Head of caudate nucleus (tissue), 42 donors: Measurements from ENCODE around the gene PLCL1.

ENCODE experiments used
- DNase-seq, 42 donors: peaks; one replicate each; pipeline versions ENCODE4 v3.0.0 to v3.0.0-alpha.2; 2020 to 2021; ENCODE audit warnings: mixed read lengths in 7 of 42
- intact Hi-C: fragments of 100-400 bp; cut with DNase I; formaldehyde crosslinking; loops from one replicate; pipeline ENCODE4 v1.15.0; 2022

PLCL1 gene

GRCh38 chr2:197804049-197804757, at the start of gene PLCL1:
Gene PLCL1, plus strand, starts transcription at chr2:197804593.
- DNase-seq: peak; percentile 93 to 99 (median 97)
- intact Hi-C loops: loop anchor here (5.0 to 10.0 kb wide), 3 partner anchors 251 to 493 kb away; no protein-coding TSS in a partner anchor

DNA sequence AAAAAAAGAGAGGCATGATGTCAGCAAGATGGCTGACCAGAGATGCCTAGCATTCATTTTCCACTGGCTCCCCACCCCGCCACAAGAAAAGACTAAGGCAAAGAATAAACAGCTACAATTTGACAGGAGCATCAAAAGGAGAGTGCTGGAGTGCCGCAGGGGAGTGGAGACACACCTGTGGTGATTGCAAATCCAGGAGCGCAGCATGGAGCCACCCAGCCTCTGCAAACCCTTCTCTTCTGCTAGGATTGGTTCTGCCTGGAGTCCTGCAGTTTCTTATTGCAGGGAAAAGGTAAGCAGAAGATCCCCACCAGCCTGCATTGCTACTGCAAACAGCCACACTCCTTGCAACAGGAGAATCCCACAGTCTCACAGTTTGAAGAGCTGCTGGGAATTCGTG, 45.4 kb upstream of the PLCL1 start:
- no peak for DNase-seq
- intact Hi-C loops: no loop called here

DNA sequence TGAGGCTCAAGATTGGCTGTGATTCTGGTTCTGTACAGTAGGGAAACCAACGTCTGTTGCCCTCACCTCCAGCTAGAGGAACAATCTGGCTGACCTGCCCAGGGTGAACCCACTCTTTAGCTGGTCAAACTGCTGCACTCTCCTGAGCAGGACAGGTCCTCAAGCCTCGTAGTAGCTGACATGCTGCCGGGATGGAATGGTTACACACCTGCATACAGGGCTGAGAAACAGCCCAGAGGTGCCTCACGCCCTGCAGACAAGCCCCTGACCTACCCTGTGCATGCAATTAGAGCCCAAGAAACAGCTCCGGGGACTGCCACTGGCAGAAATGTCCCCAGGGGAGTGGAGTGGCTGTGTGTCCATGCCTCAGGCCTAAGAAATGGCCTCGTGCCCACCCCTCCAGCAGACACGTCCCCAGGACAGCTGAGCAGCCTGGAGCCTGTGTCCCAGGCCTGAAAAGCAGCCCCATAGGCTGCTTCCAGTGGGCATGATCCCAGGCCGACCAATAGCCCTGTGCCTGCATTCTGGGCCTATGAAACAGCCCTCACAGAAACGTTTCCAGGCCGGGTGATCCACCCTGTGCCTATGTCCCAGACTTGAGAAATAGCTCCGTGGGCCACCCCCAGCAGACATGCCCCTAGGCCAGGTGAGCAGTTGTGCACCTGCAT, 44.6 kb upstream of the PLCL1 start:
- DNase-seq: no peak
- intact Hi-C loops: no loop called here

- intact Hi-C loops: no loop called here
- no peak for DNase-seq
Measured at GRCh38 chr2:197760293-197760657, 44.1 kb upstream of the PLCL1 start.

DNA sequence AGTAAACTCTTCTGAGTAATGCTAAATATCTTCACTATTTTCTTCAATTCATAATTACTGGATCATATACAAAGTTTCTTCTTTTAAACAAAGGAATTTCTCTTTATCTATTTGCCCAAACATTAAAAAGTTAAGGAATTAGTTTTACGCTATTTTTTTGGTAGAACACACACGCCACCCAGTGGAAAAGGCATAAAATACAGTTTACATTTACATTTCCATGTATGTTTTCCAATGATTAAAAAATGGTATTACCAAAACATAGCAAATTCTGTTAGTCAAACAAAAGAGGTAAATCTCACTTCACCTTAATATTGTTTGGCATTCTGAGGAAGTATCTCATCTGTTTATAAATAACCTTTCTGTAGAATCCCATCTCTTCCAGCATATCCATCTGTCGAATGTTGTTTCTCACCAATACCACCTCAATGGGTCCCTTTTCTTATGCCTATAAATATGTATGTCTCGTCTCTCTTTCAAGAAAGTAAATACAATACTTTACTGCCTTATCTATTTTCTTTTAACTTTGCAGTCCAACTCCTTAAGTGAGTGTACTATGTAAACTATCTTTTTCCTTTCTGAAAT, 26.5 kb upstream of the PLCL1 start:
- peak in 6 of 42 donors; percentile 15 to 58 (median 29) for DNase-seq
- intact Hi-C loops: loop anchor here (5.0 kb wide), 1 partner anchor 71 kb away; the partner anchor contains the start of gene MARS2

GRCh38 chr2:197779261-197779660, 25.1 kb upstream of the PLCL1 start:
- intact Hi-C loops: loop anchor here (5.0 kb wide), 1 partner anchor 72 kb away; the partner anchor contains the start of gene MARS2
- no peak for DNase-seq

GRCh38 chr2:197782126-197782525, 22.3 kb upstream of the PLCL1 start:
- DNase-seq: no peak
- intact Hi-C loops: no loop called here

DNA sequence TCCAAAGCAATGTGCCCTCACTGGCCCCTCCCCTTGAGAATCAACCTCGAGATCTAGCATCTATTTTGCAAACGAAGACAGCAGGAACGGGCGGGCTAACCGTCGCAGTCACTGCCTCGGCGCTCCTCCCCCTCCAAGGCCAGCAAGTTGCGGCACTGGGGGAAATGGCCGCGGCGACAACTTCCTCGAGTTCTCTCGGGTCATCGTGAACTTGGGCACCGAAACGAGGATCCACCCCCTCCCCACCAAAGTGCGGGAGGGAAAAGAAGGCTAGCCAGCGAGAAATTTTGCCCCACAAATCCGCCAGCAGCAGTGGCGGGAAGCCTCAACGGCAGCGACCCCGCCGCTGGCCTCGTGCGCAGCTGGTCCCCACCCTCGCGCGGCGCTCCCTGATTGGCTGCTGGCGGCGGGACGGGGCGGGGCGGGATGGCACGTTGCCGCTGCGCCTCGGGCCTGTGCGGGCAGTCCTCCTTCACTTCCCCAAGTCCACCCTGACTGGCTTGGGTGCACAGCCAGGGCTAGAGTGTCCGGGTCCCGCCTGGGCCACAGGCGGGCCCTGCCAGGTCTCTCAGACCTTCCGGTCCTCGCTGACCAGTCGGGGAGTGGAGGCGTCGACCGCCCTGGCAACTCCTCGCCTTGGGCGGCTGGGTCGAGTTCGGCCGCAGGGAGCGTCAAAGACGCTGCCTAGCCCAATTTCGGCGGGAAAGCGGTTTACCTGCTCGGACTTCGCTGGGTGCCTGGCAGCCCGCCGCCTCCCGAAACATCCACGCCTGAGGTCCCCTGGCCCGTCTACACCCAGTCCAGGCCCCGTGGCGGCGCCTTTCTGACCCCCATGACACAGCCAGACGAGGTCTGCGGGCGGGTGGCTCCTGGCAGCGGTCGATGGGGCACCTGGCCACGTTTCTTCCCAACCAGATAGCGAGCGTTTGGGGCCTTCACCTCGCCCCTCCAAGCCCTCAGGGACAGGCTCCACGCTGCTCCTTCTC, 19.1 kb upstream of the PLCL1 start, which contains the start of gene BOLL:
TSS of gene BOLL (minus strand) at position 364 of the 986 bp plus-strand sequence. CDS start 3,469 bp downstream, outside the sequence.
- intact Hi-C loops: no loop called here
- no peak for DNase-seq

- intact Hi-C loops: no loop called here
Measured at GRCh38 chr2:197786010-197786877, 18.1 kb upstream of the PLCL1 start.

DNA sequence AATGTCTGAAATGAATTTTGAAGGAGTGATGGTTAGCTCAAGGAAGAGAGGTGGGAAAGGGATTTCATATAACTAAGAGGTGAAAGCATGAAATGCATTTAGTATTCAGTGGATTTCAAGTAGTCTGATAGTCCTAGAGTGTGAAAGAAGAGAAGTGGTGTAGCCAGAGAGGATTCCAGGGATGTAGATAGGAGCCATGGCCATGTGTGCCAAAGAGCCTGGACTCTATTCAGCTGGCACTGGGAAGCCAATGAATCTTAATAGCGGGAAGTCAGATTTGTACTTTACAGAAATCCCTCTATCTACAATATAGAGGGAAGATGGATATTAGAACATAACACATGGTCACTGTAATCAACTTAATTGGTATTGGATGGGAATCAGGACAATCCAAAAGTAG, 10.9 kb upstream of the PLCL1 start:
- no peak for DNase-seq
- intact Hi-C loops: no loop called here

More at GRCh38 chr2:197786010-197786877, 18.1 kb upstream of the PLCL1 start:
- peak in 6 of 42 donors; percentile 3 to 38 (median 26) for DNase-seq

DNA sequence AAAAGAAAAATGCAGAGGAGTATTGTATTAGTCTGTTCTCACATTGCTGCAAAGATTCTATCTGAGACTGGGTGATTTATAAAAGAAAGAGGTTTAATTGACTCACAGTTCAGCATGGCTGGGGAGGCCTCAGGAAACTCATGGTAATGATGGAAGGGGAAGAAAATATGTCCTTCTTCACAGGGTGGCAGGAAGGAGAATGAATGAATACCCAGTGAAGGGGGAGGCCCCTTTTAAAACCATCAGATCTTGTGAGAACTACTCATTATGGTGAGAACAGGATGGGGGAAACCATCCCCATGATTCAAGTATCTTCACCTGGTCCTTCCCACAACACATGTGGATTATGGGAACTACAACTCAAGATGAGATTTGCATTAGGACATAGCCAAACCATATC, 9.1 kb upstream of the PLCL1 start:
- no peak for DNase-seq
- intact Hi-C loops: no loop called here

- intact Hi-C loops: no loop called here
Measured at GRCh38 chr2:197798187-197798586, 6.2 kb upstream of the PLCL1 start.

DNA sequence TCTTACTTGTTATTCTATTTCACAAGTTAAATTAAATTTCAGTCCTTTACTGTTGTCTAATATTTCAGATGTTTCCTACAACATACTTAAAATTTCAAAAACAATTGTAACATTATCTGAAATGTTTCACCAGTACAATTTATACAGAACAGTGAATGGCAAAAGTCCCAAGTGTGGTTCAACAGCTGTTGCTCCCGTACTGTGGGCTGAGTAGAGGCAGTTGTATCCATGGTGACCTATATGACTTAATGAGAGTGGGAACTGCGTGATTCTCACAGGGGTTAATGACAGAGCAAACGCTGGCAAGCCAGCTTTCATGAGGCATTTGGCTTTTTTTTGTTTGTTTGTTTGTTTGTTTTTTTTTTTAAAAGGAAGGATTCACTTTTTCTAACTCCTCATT, 5.3 kb upstream of the PLCL1 start:
- no peak for DNase-seq
- intact Hi-C loops: no loop called here

More at GRCh38 chr2:197798187-197798586, 6.2 kb upstream of the PLCL1 start:
- DNase-seq: no peak

DNA sequence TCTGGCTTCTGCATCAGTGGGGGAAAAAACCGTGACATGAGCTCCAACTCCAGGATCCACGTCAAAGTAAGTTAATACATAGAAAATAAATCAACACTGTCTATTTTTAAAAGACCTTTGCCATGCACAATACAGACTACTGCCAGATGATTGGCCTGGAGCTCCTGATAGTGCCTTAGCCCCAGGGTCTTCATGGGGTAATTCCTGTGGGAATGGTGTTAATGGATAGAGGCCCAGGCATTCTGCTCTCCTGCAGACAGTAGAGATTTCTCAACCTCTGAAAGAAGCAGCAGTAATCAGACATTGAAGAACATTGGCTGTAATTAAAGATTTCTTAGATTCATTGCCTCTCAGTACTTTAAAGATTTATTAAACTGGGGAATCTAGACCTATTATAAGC, 4.3 kb upstream of the PLCL1 start:
- DNase-seq: no peak
- intact Hi-C loops: loop anchor here (5.0 to 10.0 kb wide), 3 partner anchors 255 to 497 kb away; no protein-coding TSS in a partner anchor

- intact Hi-C loops: loop anchor here (5.0 to 10.0 kb wide), 3 partner anchors 254 to 496 kb away; no protein-coding TSS in a partner anchor
- no peak for DNase-seq
Measured at GRCh38 chr2:197801033-197801432, 3.4 kb upstream of the PLCL1 start.

GRCh38 chr2:197803033-197803444, 1.4 kb upstream of the PLCL1 start:
- peak in 15 of 42 donors; percentile 8 to 80 (median 60) for DNase-seq
- intact Hi-C loops: loop anchor here (5.0 to 10.0 kb wide), 3 partner anchors 252 to 494 kb away; no protein-coding TSS in a partner anchor
